HG03442 (cell line): ENCODE results near the gene PSMB5.

Source experiments
- ATAC-seq: cut with Tn5 transposase; IDR thresholded peaks from one replicate; pipeline ENCODE4 v1.9.1; 2021; ENCODE audit warnings: mild to moderate bottlenecking, moderate library complexity; ENCODE audit not compliant: unreplicated experiment

Gene PSMB5

DNA sequence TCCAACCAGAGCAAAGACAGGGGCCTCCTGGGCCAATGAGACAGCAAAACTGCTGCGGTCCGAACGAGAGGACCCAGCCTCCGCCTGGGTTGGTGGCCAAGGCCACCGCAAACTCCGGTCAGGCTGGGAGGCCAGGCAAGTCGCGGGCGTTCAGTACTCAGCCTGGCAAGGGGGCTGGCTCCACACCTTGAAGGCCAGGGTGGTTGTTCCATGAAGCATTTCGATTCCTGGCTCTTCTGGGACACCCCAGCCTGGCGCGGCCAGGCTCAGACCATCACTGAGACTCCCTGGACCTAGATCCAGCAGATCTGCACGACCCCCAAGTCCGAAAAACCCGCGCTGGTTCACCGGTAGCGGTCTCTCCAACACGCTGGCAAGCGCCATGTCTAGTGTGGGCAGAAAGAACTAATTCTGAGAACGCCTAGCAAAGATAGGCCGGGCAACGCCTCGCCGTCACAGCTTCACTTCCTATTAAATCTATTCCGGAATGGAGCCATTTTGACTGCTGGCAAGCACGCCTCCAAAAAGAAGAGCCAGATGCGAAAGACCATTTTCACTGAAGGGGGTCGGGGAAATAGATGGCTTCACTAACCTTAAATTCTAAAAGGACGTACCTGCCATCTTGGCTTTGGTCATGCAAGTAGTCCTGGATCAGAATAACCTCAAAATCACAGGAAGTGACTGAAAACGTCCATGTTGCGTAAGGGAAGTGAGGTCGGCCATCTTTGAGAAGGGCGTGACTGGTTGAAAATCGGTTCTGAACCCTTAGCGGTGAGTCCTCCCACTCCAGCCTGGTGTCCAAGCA lies at the start of gene PSMB5:
TSS of gene PSMB5 (minus strand) at position 403 of the 805 bp plus-strand sequence. CDS start at position 384, 19 bp downstream.
- peak; percentile 94 for ATAC-seq

DNA sequence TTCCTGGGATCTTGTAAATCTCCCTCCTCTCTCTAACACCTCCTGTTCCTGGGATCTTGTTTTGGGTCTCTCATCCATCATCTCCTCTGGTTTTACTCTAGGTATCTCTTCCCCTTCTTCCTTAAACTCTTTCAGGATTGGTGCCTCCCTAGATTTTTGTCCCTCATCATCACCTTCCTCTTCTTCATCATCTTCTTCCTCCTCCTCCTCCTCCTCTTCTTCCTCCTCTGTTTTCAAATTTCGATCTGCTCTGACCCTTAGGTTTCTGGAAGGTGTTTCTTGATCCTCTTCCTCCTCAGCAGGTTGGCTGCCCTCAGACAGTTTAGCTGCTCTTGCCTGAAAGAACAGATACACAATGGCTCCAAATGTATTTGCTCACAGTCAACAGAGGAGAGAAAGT lies 45.8 kb upstream of the PSMB5 start:
- ATAC-seq, result no peak

DNA sequence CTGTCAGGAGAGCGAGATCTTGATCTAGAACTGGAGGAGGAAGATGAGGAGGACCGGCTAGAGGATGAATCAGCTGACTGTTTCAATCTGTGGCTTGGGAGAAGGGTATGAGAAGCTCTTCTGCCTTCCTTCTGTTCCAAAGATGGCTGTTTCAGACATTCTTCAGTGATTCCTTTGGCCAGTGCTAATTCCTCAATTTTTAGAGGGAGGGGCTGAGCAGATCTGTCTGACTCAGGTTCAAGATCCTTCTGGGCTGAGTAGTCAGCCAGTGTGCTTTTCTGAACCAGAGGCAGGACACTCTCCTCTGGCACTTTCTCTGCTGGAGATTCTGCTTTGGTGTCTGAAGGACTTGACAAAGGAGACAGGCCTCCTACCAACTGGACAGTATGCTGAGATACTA lies 45.0 kb upstream of the PSMB5 start:
- no peak for ATAC-seq

DNA sequence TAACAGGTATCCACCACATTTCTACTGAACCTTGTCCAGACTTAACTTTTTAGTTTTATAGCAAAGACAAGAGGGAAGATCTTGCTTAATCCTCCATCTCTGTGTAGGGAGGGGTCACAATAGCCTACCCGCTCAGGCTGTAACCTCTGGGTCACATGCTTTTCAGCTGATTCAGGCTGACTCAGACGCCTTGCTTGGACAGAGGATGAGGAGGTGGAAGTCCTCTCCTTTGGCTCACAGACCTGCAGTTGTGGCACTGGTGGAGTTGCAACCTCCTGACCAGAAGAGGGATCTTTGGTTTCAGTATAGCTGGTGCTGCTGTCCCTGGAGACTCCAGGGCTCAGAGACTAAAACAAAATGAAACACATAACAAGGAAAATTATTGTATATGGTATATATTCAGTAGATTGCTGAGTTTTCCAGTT lies 44.0 kb upstream of the PSMB5 start:
- no peak for ATAC-seq

DNA sequence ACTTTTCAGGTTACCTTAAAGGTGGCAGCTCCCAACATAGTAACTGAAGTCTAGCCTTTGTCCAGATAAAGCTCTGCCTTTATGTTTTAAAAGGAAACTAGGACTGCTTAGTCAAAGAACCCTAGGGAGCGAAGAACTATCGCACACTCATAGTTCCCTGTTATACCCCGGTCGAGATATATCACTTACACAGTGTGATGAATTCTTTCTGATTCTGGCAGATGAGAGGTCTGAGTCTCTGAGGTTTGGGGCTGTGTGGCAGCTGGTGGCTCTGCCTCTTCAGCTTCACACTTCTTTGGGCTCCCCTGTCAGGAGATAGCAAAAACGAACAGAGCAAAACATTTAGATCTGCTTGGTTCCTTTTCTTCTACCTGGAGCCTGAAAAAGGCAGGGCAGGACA lies 43.3 kb upstream of the PSMB5 start:
- ATAC-seq, result no peak

DNA sequence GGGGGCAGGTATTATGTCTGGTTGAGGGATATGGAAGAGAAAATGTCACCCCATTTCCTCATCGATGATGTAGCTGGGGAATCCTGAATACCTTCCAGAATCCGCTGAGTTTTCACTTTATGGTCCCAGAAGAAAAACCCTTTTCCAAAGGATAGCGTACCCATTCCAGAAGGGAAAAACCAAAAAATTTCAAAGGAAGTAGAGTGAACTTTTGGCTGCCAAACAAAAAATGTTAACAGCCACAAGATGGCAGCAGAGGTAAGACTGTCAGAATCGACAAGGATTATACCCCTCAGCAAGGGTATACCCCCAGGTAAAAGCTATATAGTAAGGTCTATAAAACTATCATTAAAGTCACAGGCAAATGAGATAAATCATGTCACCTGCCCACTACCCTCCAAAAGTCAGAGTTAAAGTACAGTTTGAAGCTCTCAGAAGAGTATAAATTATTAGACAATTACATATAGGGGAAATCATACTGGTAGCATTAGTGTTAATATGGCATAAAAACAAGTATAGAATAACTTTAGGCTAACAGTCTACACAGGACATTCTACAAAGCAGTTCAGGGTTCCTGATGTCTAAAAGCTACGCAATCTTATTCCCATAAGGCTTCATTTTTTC lies 42.2 kb upstream of the PSMB5 start:
- ATAC-seq, result no peak

DNA sequence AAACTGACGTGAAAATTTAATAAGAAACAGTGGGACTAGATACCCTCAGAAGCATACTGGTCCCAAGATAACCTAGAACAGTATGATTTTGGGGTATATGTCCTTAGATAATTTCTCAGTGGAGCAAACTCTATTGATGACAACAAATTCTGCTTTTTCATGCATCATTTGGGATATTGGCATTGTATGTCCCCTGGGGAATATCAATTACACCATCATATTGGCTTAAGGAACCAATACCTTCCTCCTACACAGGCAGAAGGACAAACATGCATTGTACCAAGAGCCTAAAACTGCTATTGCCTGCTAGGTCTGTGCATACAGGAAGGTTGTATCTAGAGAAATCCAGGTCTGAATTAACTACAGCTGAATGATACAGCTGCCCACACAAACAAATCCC lies 40.2 kb upstream of the PSMB5 start:
- no peak for ATAC-seq

DNA sequence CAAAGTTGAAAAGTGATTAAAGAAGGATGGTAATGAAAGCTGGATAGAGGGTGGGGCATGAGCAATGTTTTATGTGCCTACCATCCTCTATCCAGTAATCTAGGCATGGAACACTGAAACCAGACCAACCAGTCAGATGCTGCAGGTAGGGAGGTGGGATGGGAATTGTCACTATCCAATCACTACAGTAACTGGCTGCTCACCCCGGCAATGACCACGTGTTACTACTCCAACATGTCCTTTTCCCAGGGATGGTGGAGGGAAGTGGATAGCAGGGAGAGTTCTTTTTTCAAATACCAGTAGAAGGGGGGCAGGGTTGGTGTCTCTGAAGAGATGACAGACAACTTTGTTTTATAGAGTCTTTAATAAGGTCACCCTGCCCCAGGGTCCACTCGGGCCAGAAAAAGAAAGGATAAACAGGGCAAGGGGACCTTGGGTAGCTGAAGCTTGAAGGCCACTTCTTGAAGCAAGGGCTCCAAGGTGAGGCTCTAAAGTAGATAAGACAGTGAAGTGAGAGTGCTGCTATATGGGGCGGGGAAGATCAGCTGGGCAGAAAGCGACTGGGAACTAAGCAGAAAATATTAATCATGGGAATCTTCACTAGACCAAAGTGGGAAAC lies 37.3 kb upstream of the PSMB5 start:
- no peak for ATAC-seq

DNA sequence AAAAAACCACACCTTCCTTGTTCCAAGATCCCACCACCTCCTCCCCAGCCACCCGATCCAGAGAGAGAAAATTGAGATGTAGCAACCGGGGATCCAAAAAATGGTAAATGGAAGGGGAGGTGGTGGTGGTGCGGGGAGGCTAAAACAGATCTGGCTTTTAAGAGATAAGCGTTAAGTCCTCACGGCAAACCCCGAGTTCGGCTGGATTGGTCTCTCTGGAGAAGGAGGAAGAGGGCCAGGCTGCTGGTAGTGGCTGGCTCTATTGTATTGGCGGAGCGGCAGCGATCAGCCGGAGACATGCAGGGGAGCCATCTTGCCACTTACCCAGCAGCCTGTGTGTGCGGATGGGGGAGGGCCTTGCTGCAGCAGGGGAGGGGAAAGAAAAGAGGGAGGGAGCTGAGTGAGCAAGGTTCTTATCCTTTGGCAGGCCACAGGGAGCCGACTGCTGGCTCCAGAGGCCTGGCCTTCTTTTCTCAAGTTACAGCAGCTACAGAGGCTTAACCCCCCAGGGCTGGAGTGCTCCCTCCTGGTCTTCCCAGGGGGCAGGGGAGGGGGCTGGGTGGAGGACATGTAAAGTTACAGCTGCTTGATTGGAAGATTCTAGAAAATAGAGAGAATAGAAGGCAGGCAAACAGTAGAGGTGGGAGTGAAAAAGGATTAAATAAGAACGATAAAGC lies 36.7 kb upstream of the PSMB5 start:
- peak; percentile 90 for ATAC-seq

DNA sequence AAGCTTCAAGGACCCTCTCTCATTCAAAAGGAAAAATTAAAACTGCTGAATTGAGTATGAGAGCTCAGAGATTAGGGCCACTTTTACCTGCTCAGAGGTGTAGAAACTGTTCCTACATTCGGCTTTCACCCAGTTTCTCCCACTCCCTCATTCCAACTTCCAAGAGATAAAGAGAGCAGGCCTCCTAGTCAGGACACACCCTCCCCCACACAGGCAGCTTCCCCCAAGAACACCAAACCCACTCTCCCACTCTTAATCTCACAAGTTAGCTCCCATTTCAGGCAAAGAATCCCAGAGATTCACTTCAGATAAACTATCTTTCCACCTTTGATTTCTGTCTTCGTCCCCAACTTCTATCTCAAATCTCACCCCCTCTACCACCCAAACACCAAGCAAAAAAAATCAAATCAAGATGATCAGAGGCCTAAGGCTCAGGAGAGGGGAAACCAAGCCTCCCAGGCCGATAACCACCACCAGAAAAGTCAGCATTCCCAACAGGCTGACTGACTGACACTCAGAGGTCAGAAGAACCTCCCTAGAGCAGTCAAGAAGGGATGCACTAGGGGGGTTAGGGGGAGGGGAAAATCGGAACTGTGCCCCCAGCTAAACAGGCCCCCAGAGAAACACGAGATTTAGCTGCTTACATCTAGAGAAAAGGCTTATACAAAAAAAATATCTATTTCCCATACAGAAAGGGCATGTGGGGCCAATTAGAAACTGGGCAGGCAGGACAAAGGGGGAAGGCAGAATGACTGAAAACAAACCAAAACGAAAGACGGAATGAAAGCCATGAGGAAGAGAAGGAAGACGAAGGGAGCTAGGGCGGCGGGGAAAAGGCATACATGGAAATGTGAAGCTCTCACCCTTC lies 35.8 kb upstream of the PSMB5 start:
- no peak for ATAC-seq

DNA sequence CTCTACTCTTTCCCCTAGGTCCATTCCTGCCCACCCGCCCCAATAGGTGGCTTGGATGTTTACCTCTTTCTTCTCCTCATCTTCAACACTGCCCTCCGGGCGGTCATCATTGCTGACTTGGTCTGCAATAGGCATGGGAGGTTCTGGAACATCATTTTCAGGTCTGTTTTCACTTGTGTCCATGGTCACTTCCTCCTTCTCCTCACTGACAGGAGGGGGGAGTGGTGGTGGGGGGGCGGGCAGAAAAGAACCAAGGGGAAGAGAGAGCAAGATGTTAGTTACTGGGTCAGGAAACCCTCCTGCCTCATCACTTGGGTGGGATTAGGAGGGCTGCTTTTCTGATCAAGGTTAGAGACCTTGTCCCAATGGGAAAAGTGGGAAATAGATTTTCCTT lies 34.7 kb upstream of the PSMB5 start:
- no peak for ATAC-seq

DNA sequence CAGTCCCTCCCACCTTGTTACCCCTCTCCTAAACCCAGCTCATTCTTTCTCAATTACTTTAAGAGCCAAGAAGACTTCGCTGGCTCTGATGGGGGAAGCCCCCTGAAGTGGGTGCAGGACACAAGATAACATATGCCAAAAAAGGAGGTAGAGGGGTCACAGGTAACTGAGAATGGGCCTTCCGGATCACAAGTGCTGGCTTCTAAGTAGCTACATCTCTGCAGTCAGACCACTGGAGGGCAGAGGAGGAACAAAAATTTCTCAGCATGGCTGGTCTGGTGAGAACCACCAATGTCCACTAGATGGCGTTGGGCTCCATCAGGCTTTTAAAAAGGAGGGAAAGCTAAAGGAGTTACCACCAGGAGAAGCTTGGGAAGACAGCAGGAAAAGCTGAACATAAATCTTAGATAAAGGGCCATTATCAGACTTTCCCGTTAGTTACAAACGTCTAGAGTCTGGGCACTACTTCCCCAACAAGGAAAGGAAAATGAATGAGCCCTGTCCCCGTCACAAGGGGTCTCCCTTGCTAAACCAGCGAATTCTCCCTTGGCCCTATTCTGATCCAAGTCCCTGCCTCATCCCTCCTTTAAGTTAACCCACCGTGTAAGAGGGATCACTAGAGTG lies 34.2 kb upstream of the PSMB5 start:
- ATAC-seq, result peak; percentile 46

DNA sequence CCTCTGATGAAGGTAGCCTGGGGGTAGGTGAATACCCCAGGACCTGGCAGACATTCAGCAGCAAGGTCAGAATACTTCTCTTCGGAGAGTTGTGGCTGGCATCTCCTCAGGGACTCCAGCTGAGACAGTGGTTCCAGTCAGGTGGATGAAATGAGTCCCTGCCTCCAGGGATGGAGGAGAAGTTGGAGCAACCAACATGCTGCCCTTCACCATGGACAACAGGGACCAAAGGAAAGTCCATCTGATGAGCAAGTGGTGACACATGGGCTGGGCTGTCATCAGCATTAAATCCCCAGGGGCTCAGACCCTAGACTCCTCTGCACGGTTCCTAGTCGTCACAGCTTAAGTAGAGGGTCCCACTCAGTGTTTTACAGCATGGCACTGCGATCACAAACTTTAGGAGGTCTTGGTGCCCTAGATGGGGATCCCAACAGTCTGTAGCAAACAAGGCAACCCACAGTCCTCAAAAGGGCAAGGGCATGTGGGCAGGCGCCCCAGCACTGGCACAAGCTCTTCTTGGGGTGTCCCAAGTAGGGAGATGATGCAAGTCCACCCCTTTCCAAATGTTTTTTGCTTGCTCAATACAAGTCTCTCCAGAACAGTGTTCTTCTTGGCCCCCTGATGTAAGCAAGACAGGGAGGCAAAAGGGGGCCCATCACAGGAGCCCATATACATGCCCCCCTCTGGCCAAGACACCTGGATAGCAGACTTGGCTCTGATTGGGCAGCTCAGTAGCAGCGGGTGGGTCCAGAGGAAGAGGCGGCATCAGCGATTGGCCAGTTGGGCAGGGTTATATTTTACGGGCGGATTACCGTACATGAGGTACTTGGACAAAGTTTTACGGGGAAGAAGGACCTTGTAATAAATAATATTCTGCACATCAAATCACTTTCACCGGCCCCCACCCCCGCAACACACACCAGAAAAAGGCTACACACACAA lies 33.4 kb upstream of the PSMB5 start:
- no peak for ATAC-seq

DNA sequence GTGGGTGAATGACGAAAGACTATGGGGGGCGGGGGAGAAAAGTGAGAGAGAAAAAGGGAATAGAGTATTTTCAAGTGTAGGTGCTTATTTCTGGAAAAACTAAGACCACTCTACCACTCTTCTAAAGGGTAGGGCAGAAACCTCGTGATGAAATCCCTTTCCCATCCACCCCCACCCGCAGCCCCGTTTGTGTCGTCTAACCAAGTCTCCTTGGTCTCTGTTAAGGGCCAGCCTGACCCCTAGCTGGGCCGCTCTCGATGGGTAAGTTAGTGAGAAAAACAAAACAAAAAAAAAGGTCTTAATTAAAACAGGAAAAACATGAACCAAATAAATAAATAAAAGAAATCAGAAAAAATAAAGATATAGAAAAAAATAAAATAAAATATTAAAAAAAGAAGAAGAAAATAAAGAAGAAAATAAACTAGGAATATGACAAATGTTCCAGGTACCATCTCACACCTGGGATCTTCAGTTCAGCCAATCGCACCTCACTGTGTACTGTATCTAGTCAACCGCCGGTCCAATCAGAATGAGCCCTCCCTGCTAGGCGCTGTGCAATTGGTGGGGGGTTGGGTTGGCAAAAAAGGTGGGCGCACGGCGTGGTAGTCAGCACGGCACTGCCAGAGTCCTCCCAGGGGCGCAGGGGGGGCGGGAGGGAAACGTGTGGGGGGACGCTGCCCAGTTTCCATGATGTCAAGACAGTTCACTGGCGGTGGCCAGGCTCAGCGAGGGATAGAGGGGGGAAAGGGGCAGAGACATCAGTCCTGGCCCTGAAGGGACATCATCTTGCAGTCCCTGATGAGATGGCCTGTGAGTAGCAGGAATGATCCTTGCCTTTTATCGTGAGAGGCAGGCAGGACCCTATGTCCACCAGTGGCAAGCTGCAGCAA lies 32.4 kb upstream of the PSMB5 start:
- ATAC-seq, result no peak

DNA sequence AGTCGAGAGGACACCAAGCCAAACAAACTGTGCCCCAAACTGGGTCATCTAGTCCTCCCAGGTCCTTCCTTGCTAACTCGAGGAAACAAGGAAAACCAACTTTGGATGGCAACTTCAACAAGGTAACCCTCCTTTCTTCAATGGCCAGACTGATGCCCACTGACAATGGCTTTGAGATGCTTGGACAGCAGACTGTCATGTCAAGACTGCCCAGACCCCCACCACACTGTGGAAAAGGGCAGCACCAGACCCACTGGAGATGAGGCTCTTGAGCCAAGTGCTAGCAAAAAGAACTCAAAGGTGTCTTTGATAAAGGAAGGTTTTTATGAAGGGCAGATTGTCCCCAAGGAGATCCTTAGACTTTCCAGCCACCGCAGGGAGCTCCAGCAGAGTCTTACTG lies 31.7 kb upstream of the PSMB5 start:
- ATAC-seq, result no peak

DNA sequence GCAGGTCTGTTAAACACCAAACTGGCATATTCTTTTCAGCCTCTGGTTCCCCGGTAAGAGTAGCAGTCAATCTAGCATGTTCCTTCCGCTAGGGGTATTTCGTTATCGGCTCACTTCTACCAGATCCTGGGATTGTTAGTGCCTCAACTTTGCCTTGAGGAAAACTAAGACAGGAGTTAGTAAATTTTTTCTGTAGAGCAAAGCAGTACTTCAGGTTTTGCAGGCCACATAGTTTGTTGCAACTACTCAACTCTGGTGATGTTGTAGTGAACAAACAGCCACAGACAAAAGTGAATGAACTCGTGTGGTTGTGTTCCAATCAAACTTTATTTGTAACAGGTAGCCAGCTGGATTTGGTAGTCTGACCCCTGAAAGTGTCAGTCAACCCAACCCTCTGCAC lies 28.9 kb upstream of the PSMB5 start:
- ATAC-seq, result no peak

DNA sequence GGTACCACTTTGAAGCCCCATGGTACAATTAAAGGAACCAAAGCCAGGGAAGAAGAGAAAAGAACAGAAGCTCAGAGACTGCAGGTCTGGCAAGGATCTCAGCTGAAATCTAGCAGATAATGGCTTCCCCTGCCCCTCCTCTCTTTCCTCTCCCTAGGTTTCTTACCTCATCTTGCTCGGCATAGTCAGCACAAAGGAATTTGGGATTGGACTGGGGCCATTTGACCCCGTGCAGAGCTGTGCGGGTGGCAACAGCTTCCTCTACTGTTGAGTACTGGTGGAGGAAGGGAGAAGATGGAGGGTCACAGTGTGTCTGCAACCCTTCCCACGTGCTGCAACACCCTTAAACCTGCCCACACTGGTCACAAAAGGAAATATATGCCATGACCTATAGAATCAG lies 27.3 kb upstream of the PSMB5 start:
- ATAC-seq, result no peak
